Measurements from ENCODE around the gene SMC1B.
"Not testable (repeated sequence)": the region's sequence is repeated elsewhere in the genome, so short reads cannot be mapped to it uniquely, and the experiment has no call there.

SMC1B gene
- total RNA-seq = 0.35 to 0.72 reads per million in 2 donors

GRCh38 chr22:45413368-45414211 lies at the start of gene SMC1B, which contains the start of gene RIBC2:
SMC1B (minus strand) TSS chr22:45413599; CDS start chr22:45413567, 32 bp downstream.
RIBC2 (plus strand) TSS chr22:45413693; CDS start chr22:45413887, 194 bp downstream.
- peak; percentile 76 for DNase-seq

- DNase-seq = no peak
These were observed 48.7 kb upstream of the SMC1B start for GRCh38 chr22:45462034-45462655.

- no peak for DNase-seq
These were observed 47.1 kb upstream of the SMC1B start for GRCh38 chr22:45460288-45461109.

- DNase-seq = no peak
These were observed 45.8 kb upstream of the SMC1B start for GRCh38 chr22:45459235-45459634.

- DNase-seq = no peak
These were observed 45.1 kb upstream of the SMC1B start for GRCh38 chr22:45458532-45458931.

- DNase-seq = no peak
These were observed 43.4 kb upstream of the SMC1B start for GRCh38 chr22:45456811-45457210.

GRCh38 chr22:45455621-45456020 lies 42.2 kb upstream of the SMC1B start:
- no peak for DNase-seq

GRCh38 chr22:45455212-45455611 lies 41.8 kb upstream of the SMC1B start:
- DNase-seq = no peak

GRCh38 chr22:45454275-45454674 lies 40.9 kb upstream of the SMC1B start:
- DNase-seq = no peak

GRCh38 chr22:45453764-45454163 lies 40.4 kb upstream of the SMC1B start:
- DNase-seq = no peak

- no peak for DNase-seq
These were observed 39.4 kb upstream of the SMC1B start for GRCh38 chr22:45452565-45453379.

GRCh38 chr22:45451972-45452371 lies 38.6 kb upstream of the SMC1B start:
- DNase-seq = no peak

- no peak for DNase-seq
These were observed 37.7 kb upstream of the SMC1B start for GRCh38 chr22:45450921-45451651.

GRCh38 chr22:45450101-45450785 lies 36.8 kb upstream of the SMC1B start:
- DNase-seq = no peak

GRCh38 chr22:45449442-45449841 lies 36.0 kb upstream of the SMC1B start:
- not testable (repeated sequence) for DNase-seq

- DNase-seq = no peak
These were observed 35.0 kb upstream of the SMC1B start for GRCh38 chr22:45448431-45448830.

- DNase-seq = not testable (repeated sequence)
These were observed 34.2 kb upstream of the SMC1B start for GRCh38 chr22:45447596-45447995.

- no peak for DNase-seq
These were observed 32.8 kb upstream of the SMC1B start for GRCh38 chr22:45446216-45446615.

GRCh38 chr22:45445031-45445710 lies 31.8 kb upstream of the SMC1B start:
- DNase-seq = no peak

- DNase-seq = no peak
These were observed 30.8 kb upstream of the SMC1B start for GRCh38 chr22:45444168-45444567.

Measured in T-helper 9 cell (primary cell).